WTC11 (cell line): ENCODE measurements around the gene GH1. TPM values are rescaled to one million over a fixed set of nuclear protein-coding genes. Genes with fewer than 3 reads are reported as not detected.
A peak's percentile ranks its signal among the peaks of the same experiment; 100 is the strongest.

Experiments used
- ATAC-seq: fragments of 200-7000 bp; cut with Tn5 transposase; 2 replicates; pipeline ENCODE4 v1.10.0; 2021; ENCODE audit warnings: mild to moderate bottlenecking, moderate library complexity
- CTCF ChIA-PET: fragments of 300-600 bp; sonication (Branson Sonifier 250); formaldehyde crosslinking; loops from one replicate; lab custom pipeline; 2021; ENCODE audit warnings: antibody characterized with exemption; lab: Charles Lee
- POLR2A ChIA-PET: fragments of 350-600 bp; sonication (Branson Sonifier 250); formaldehyde crosslinking; loops from one replicate; lab custom pipeline; 2021; ENCODE audit warnings: antibody characterized with exemption; lab: Charles Lee
- DNase-seq: peaks from one replicate; pipeline ENCODE4 v3.0.0; 2021; ENCODE audit warnings: low spot score
- H3K27ac Mint-ChIP-seq: 2 replicates; pipeline ENCODE4 v1.8.0; 2021; ENCODE audit warnings: mixed read lengths
- H3K27me3 Mint-ChIP-seq: 2 replicates; pipeline ENCODE4 v1.8.0; 2021; ENCODE audit warnings: low read depth, mild to moderate bottlenecking, moderate library complexity, mixed read lengths
- H3K36me3 Mint-ChIP-seq: 2 replicates; pipeline ENCODE4 v1.8.0; 2021; ENCODE audit warnings: mixed read lengths
- H3K4me1 Mint-ChIP-seq: 2 replicates; pipeline ENCODE4 v1.8.0; 2022; ENCODE audit warnings: mixed read lengths
- H3K4me3 Mint-ChIP-seq: 2 replicates; pipeline ENCODE4 v1.8.0; 2021; ENCODE audit warnings: mild to moderate bottlenecking, moderate library complexity, mixed read lengths
- H3K9me3 Mint-ChIP-seq: 2 replicates; pipeline ENCODE4 v1.8.0; 2021; ENCODE audit warnings: mixed read lengths
- CBFB ChIP-seq: sonication (generic); formaldehyde crosslinking; IDR thresholded peaks from 2 replicates; pipeline ENCODE4 v1.8.1; 2022; ENCODE audit warnings: mild to moderate bottlenecking, low read depth, missing genetic modification reagents
- CREM ChIP-seq: sonication (generic); formaldehyde crosslinking; IDR thresholded peaks from 2 replicates; pipeline ENCODE4 v1.8.1; 2022; ENCODE audit warnings: mild to moderate bottlenecking, missing genetic modification reagents, moderate library complexity
- FOXK1 ChIP-seq: sonication (generic); formaldehyde crosslinking; IDR thresholded peaks from 2 replicates; pipeline ENCODE4 v1.8.0; 2022; ENCODE audit warnings: mild to moderate bottlenecking, moderate library complexity, missing genetic modification reagents
- GRHL2 ChIP-seq: fragments of 250-450 bp; sonication (Bioruptor Pico); IDR thresholded peaks from 2 replicates; pipeline ENCODE4 v1.8.0; 2022; ENCODE audit warnings: mild to moderate bottlenecking, moderate library complexity; ENCODE audit not compliant: insufficient replicate concordance, severe bottlenecking
- HMGA2 ChIP-seq: fragments of 250-450 bp; sonication (Bioruptor Pico); IDR thresholded peaks from 2 replicates; pipeline ENCODE4 v1.4.0; 2021; ENCODE audit warnings: mild to moderate bottlenecking, moderate library complexity
- IRF2 ChIP-seq: sonication (generic); formaldehyde crosslinking; IDR thresholded peaks from 2 replicates; pipeline ENCODE4 v1.8.0; 2022; ENCODE audit warnings: low read depth, missing genetic modification reagents, borderline replicate concordance
- JUN ChIP-seq: sonication (generic); formaldehyde crosslinking; IDR thresholded peaks from 2 replicates; pipeline ENCODE4 v1.8.0; 2023; ENCODE audit warnings: mild to moderate bottlenecking, missing genetic modification reagents
- NFE2L1 ChIP-seq: sonication (generic); formaldehyde crosslinking; IDR thresholded peaks from 2 replicates; pipeline ENCODE4 v1.8.1; 2023; ENCODE audit warnings: missing genetic modification reagents
- NFYB ChIP-seq: sonication (generic); formaldehyde crosslinking; conservative IDR thresholded peaks from 2 replicates; pipeline ENCODE4 v1.8.0; 2022; ENCODE audit warnings: low read depth, missing genetic modification reagents
- NR1H2 ChIP-seq: sonication (generic); formaldehyde crosslinking; IDR thresholded peaks from 2 replicates; pipeline ENCODE4 v1.9.0; 2021; ENCODE audit warnings: mild to moderate bottlenecking, moderate library complexity, missing genetic modification reagents
- RORB ChIP-seq: fragments of 250-450 bp; sonication (Bioruptor Pico); IDR thresholded peaks from 2 replicates; pipeline ENCODE4 v1.9.0; 2021; ENCODE audit warnings: mild to moderate bottlenecking
- SMAD3 ChIP-seq: sonication (generic); formaldehyde crosslinking; IDR thresholded peaks from 2 replicates; pipeline ENCODE4 v1.8.0; 2022; ENCODE audit warnings: missing genetic modification reagents, mild to moderate bottlenecking, borderline replicate concordance
- SMAD4 ChIP-seq: sonication (generic); formaldehyde crosslinking; IDR thresholded peaks from 2 replicates; pipeline ENCODE4 v1.8.0; 2022; ENCODE audit warnings: mild to moderate bottlenecking, missing genetic modification reagents
- TEAD4 ChIP-seq: sonication (generic); formaldehyde crosslinking; IDR thresholded peaks from 2 replicates; pipeline ENCODE4 v1.8.0; 2022; ENCODE audit warnings: mild to moderate bottlenecking, missing genetic modification reagents
- ZNF317 ChIP-seq: sonication (generic); formaldehyde crosslinking; IDR thresholded peaks from 2 replicates; pipeline ENCODE4 v1.8.1; 2023; ENCODE audit warnings: low read depth, mild to moderate bottlenecking, moderate library complexity, missing genetic modification reagents, borderline replicate concordance
- total RNA-seq: library from RNA; stranded (reverse); gene quantifications from 3 replicates; pipeline ENCODE4 v1.2.3, GENCODE V29; 2021
- TF ChIP-seq, protein P1 (sequence below): sonication (generic); formaldehyde crosslinking; conservative IDR thresholded peaks from 2 replicates; pipeline ENCODE4 v1.8.1; 2022; ENCODE audit warnings: mild to moderate bottlenecking, missing genetic modification reagents
- TF ChIP-seq, protein P2 (sequence below): sonication (generic); formaldehyde crosslinking; IDR thresholded peaks from 2 replicates; pipeline ENCODE4 v1.8.1; 2023; ENCODE audit warnings: mild to moderate bottlenecking, missing genetic modification reagents, moderate library complexity
- TF ChIP-seq, protein P3 (sequence below): fragments of 250-450 bp; sonication (Bioruptor Pico); IDR thresholded peaks from 2 replicates; pipeline ENCODE4 v1.9.0; 2021; ENCODE audit warnings: mild to moderate bottlenecking
- TF ChIP-seq, protein P4 (sequence below): sonication (generic); formaldehyde crosslinking; IDR thresholded peaks from 2 replicates; pipeline ENCODE4 v1.8.1; 2023; ENCODE audit warnings: mild to moderate bottlenecking, moderate library complexity, missing genetic modification reagents
- TF ChIP-seq, protein P5 (sequence below): fragments of 250-450 bp; sonication (Bioruptor Pico); IDR thresholded peaks from 2 replicates; pipeline ENCODE4 v1.9.0; 2021; ENCODE audit warnings: mild to moderate bottlenecking, borderline replicate concordance
- TF ChIP-seq, protein P6 (sequence below): sonication (generic); formaldehyde crosslinking; IDR thresholded peaks from 2 replicates; pipeline ENCODE4 v1.8.0; 2022; ENCODE audit warnings: mild to moderate bottlenecking, missing genetic modification reagents
- TF ChIP-seq, protein P7 (sequence below): sonication (generic); formaldehyde crosslinking; IDR thresholded peaks from 2 replicates; pipeline ENCODE4 v1.8.0; 2022; ENCODE audit warnings: mild to moderate bottlenecking, missing genetic modification reagents

Gene GH1
- total RNA-seq, 1 experiment from 2014 or later = not detected

DNA sequence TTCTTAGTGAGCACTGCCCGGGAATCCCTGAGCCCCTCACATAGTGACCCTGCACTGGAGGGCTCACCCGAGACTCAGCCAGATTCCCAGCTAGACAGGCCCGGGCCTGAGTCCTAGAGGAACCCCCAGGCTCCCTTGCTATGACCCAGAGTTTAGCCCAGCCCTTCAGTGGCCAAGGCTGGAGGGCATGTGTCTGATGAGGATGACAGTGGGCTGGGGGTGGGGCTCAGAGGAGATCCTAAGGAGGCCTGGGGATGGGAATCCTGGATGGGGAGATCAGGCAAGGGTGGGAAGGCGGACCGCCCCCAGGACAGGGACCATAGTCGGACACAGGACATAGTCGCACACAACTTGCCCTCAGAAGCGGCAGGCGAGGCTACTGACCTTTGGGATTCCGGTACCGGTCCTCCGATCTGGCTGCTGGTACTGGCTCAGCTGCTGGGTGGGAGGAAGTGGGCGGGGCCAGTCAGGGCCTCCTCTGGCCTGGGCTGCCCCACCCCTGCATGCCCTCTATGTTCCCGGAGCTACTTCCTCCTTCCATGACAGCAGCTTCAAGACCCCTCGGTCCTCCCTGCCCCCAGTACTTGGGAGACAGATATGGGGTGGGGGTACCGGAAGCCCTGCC, 12.4 kb upstream of the GH1 start:
- POLR2A ChIA-PET = interaction anchor here (1.1 kb wide), 1 partner anchor 11 kb away, joined by 3 read pairs; no protein-coding TSS in a partner anchor
- Mint-ChIP-seq H3K27ac (no peak overlapping the region; the same call in 1 of the 2 replicates), H3K36me3 (no peaks in the 10 kb centered on the region), H3K4me3 (no peak overlapping the region), H3K4me1 (peaks cover 18% of the 10 kb centered on the region), H3K9me3 (no peaks in the 10 kb centered on the region), H3K27me3 (no peaks in the 10 kb centered on the region; the same call in 1 of the 2 replicates)
- DNase-seq (peak; percentile 58), ATAC-seq (peak; percentile 86)
- CTCF ChIA-PET = interaction anchor here (0.5 to 6.3 kb wide), 15 partner anchors 8 to 376 kb away, joined by 3 to 87 read pairs (median 3); partner anchors contain the start of genes CSHL1 and GH1
- TF ChIP-seq, protein P1, sequence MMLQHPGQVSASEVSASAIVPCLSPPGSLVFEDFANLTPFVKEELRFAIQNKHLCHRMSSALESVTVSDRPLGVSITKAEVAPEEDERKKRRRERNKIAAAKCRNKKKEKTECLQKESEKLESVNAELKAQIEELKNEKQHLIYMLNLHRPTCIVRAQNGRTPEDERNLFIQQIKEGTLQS (CRISPR knock-in tag) = no peak
- TF ChIP-seq HMGA2 (CRISPR knock-in tag) (no peak), FOXK1 (CRISPR knock-in tag) (no peak), NR1H2 (no peak), CREM (CRISPR knock-in tag) (no peak), SMAD4 (CRISPR knock-in tag) (no peak), ZNF317 (CRISPR knock-in tag) (no peak), NFYB (CRISPR knock-in tag) (no peak), TEAD4 (CRISPR knock-in tag) (no peak), IRF2 (no peak)

DNA sequence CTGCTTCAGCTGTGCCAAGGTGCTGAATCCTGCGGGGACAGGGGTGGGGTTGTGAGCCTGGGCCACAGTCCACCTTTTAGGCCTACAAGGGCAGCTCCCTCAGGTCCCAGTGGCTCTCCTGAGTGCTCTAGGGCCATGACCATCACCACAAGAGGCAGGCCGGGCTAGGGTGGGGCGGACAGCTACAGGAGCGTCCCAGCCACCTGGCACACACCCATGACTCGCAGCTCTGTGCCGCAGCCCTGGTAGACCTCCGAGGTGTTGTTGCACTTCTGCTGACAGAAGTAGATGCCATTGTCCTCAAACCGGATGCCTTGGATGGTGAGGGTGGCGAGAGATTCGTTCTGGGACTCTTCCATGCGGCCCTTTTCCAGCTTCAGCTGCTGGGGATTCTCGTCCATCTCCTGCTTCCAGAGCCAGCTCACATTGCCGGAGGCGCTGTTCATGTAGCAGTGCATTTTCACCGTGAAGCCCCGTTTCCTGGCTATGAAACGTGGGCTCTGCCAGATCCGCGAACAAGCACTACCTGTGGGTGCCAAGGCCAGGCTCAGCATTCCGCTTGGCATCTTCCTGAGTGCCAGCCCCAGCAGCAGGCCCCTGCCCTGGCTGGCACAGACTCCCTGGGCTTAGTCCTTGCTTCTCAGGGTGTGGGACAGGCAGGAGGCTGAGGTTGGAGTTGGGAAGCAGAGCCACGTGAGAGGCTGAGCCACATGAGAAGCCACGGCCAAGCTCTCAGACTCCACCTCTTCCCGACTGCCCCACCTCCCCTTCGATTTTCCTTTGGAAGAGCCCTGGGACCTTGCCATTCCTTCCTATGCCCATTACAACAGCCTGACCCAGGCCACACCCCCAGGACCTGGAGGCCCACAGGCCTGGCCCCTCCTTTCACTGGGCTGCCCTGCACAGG, 11.5 kb upstream of the GH1 start:
- DNase-seq (no peak), ATAC-seq (peak; percentile 49)
- Mint-ChIP-seq H3K27ac (no peak overlapping the region), H3K9me3 (no peaks in the 10 kb centered on the region), H3K4me3 (no peak overlapping the region), H3K4me1 (peaks cover 18% of the 10 kb centered on the region), H3K27me3 (no peaks in the 10 kb centered on the region), H3K36me3 (no peaks in the 10 kb centered on the region)
- ChIA-PET CTCF (interaction anchor here (1.0 to 6.3 kb wide), 13 partner anchors 10 to 361 kb away, joined by 3 to 87 read pairs (median 5); partner anchors contain the start of genes CSHL1 and GH1), POLR2A (interaction anchor here (1.1 kb wide), 1 partner anchor 10 kb away, joined by 3 read pairs; no protein-coding TSS in a partner anchor)
- TF ChIP-seq GRHL2 (CRISPR knock-in tag) = no peak
- TF ChIP-seq CBFB (CRISPR knock-in tag) = no peak
- TF ChIP-seq, protein P2, sequence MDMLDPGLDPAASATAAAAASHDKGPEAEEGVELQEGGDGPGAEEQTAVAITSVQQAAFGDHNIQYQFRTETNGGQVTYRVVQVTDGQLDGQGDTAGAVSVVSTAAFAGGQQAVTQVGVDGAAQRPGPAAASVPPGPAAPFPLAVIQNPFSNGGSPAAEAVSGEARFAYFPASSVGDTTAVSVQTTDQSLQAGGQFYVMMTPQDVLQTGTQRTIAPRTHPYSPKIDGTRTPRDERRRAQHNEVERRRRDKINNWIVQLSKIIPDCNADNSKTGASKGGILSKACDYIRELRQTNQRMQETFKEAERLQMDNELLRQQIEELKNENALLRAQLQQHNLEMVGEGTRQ (CRISPR knock-in tag) = no peak
- TF ChIP-seq, protein P3, sequence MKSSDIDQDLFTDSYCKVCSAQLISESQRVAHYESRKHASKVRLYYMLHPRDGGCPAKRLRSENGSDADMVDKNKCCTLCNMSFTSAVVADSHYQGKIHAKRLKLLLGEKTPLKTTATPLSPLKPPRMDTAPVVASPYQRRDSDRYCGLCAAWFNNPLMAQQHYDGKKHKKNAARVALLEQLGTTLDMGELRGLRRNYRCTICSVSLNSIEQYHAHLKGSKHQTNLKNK (CRISPR knock-in tag) = no peak
- TF ChIP-seq SMAD3 (CRISPR knock-in tag) = no peak
- TF ChIP-seq, protein P4, sequence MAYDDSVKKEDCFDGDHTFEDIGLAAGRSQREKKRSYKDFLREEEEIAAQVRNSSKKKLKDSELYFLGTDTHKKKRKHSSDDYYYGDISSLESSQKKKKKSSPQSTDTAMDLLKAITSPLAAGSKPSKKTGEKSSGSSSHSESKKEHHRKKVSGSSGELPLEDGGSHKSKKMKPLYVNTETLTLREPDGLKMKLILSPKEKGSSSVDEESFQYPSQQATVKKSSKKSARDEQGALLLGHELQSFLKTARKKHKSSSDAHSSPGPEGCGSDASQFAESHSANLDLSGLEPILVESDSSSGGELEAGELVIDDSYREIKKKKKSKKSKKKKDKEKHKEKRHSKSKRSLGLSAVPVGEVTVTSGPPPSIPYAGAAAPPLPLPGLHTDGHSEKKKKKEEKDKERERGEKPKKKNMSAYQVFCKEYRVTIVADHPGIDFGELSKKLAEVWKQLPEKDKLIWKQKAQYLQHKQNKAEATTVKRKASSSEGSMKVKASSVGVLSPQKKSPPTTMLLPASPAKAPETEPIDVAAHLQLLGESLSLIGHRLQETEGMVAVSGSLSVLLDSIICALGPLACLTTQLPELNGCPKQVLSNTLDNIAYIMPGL (CRISPR knock-in tag) = no peak
- TF ChIP-seq, protein P5, sequence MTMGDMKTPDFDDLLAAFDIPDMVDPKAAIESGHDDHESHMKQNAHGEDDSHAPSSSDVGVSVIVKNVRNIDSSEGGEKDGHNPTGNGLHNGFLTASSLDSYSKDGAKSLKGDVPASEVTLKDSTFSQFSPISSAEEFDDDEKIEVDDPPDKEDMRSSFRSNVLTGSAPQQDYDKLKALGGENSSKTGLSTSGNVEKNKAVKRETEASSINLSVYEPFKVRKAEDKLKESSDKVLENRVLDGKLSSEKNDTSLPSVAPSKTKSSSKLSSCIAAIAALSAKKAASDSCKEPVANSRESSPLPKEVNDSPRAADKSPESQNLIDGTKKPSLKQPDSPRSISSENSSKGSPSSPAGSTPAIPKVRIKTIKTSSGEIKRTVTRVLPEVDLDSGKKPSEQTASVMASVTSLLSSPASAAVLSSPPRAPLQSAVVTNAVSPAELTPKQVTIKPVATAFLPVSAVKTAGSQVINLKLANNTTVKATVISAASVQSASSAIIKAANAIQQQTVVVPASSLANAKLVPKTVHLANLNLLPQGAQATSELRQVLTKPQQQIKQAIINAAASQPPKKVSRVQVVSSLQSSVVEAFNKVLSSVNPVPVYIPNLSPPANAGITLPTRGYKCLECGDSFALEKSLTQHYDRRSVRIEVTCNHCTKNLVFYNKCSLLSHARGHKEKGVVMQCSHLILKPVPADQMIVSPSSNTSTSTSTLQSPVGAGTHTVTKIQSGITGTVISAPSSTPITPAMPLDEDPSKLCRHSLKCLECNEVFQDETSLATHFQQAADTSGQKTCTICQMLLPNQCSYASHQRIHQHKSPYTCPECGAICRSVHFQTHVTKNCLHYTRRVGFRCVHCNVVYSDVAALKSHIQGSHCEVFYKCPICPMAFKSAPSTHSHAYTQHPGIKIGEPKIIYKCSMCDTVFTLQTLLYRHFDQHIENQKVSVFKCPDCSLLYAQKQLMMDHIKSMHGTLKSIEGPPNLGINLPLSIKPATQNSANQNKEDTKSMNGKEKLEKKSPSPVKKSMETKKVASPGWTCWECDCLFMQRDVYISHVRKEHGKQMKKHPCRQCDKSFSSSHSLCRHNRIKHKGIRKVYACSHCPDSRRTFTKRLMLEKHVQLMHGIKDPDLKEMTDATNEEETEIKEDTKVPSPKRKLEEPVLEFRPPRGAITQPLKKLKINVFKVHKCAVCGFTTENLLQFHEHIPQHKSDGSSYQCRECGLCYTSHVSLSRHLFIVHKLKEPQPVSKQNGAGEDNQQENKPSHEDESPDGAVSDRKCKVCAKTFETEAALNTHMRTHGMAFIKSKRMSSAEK (CRISPR knock-in tag) = no peak
- TF ChIP-seq RORB (CRISPR knock-in tag) = no peak
- TF ChIP-seq NFE2L1 (CRISPR knock-in tag) = no peak
- TF ChIP-seq, protein P6, sequence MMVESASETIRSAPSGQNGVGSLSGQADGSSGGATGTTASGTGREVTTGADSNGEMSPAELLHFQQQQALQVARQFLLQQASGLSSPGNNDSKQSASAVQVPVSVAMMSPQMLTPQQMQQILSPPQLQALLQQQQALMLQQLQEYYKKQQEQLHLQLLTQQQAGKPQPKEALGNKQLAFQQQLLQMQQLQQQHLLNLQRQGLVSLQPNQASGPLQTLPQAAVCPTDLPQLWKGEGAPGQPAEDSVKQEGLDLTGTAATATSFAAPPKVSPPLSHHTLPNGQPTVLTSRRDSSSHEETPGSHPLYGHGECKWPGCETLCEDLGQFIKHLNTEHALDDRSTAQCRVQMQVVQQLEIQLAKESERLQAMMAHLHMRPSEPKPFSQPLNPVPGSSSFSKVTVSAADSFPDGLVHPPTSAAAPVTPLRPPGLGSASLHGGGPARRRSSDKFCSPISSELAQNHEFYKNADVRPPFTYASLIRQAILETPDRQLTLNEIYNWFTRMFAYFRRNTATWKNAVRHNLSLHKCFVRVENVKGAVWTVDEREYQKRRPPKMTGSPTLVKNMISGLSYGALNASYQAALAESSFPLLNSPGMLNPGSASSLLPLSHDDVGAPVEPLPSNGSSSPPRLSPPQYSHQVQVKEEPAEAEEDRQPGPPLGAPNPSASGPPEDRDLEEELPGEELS = no peak
- no peak for TF ChIP-seq JUN (CRISPR knock-in tag)
- TF ChIP-seq, protein P7, sequence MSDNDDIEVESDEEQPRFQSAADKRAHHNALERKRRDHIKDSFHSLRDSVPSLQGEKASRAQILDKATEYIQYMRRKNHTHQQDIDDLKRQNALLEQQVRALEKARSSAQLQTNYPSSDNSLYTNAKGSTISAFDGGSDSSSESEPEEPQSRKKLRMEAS (CRISPR knock-in tag) = no peak
- TF ChIP-seq CREM (CRISPR knock-in tag) = no peak
